Fibroblast of lung (primary cell): ENCODE results near the gene TDRD9. TPM values are rescaled to one million over a fixed set of nuclear protein-coding genes. Genes with fewer than 3 reads are reported as not detected.

Experiments
- DNase-seq, 2 donors: peaks; one replicate each; pipeline versions ENCODE4 v3.0.0 to v3.0.0-alpha.2; 2010; ENCODE audit warnings: low read depth in 2 of 2
- H2AFZ ChIP-seq: 2 replicates; pipeline ENCODE4 v1.5.1; 2012; ENCODE audit warnings: low read length, control low read depth, inconsistent platforms
- H3K27ac ChIP-seq: 2 replicates; pipeline ENCODE4 v1.5.1; 2011; ENCODE audit warnings: low read length, control low read depth; ENCODE audit not compliant: insufficient read depth
- H3K27me3 ChIP-seq: 2 replicates; pipeline ENCODE4 v1.5.1; 2011; ENCODE audit warnings: mild to moderate bottlenecking, low read length; ENCODE audit not compliant: control insufficient read depth, insufficient read depth
- H3K36me3 ChIP-seq: 2 replicates; pipeline ENCODE4 v1.5.1; 2011; ENCODE audit warnings: low read length; ENCODE audit not compliant: control insufficient read depth, insufficient read depth
- H3K4me1 ChIP-seq: 2 replicates; pipeline ENCODE4 v1.5.1; 2011; ENCODE audit warnings: low read length; ENCODE audit not compliant: control insufficient read depth, insufficient read depth; ENCODE audit errors: extremely low read depth
- H3K4me2 ChIP-seq: 2 replicates; pipeline ENCODE4 v1.5.1; 2011; ENCODE audit warnings: low read length, control low read depth; ENCODE audit not compliant: insufficient read depth; ENCODE audit errors: extremely low read depth
- H3K4me3 ChIP-seq, 4 experiments: fragments of 200-600 bp in 1 of 4; sonication (generic) in 1 of 4; replicated peaks in 1 of 4; 2 replicates each; pipeline ENCODE4 v1.5.1; 2011 to 2016; ENCODE audit warnings: low read length in 4 of 4, low read depth in 3 of 4, mild to moderate bottlenecking in 3 of 4, control low read depth in 2 of 4, inconsistent platforms in 1 of 4, mixed read lengths in 1 of 4; ENCODE audit not compliant: insufficient read depth in 1 of 4; ENCODE audit errors: control extremely low read depth in 1 of 4
- H3K79me2 ChIP-seq: 2 replicates; pipeline ENCODE4 v1.5.1; 2012; ENCODE audit warnings: mild to moderate bottlenecking, low read length, inconsistent platforms; ENCODE audit not compliant: control insufficient read depth, insufficient read depth
- H3K9ac ChIP-seq: 2 replicates; pipeline ENCODE4 v1.5.1; 2011; ENCODE audit warnings: mild to moderate bottlenecking, low read length, control low read depth; ENCODE audit not compliant: insufficient read depth
- H3K9me3 ChIP-seq: 2 replicates; pipeline ENCODE4 v1.5.1; 2012; ENCODE audit warnings: low read depth, low read length; ENCODE audit not compliant: control insufficient read depth, insufficient read depth
- H4K20me1 ChIP-seq: 2 replicates; pipeline ENCODE4 v1.5.1; 2011; ENCODE audit warnings: low read length; ENCODE audit not compliant: control insufficient read depth, insufficient read depth; ENCODE audit errors: extremely low read depth
- EZH2 ChIP-seq: IDR thresholded peaks from 2 replicates; pipeline ENCODE4 v1.5.1; 2012; ENCODE audit warnings: low read length, control low read depth, mild to moderate bottlenecking; ENCODE audit errors: missing control alignments
- polyA plus RNA-seq, 2 donors: library from polyadenylated mRNA; depleted of rRNA in 1 of 2; stranded (reverse) in 1 of 2; unstranded in 1 of 2; fragments of >200 nt; gene quantifications; 2 replicates each; pipeline ENCODE4 v1.2.1, GENCODE V29; 2011 to 2012; ENCODE audit warnings: missing spikeins in 1 of 2
- total RNA-seq: library from RNA; depleted of rRNA; stranded (reverse); fragments of >200 nt; gene quantifications from 2 replicates; pipeline ENCODE4 v1.2.1, GENCODE V29; 2014
- TF ChIP-seq, protein P1 (sequence below), 2 donors: IDR thresholded peaks in 1 of 2; conservative IDR thresholded peaks in 1 of 2; 1 replicate in 1 of 2; 2 replicates in 1 of 2; pipeline ENCODE4 v1.5.1; 2011 to 2012; ENCODE audit warnings: low read length in 2 of 2, control low read depth in 1 of 2, inconsistent platforms in 1 of 2, low read depth in 1 of 2, mild to moderate bottlenecking in 1 of 2

TDRD9 gene
- total and polyA plus RNA-seq, 2 donors (not counting 1 experiment from before 2014, with no cell fraction given), result 0.28 to 0.50 TPM

DNA sequence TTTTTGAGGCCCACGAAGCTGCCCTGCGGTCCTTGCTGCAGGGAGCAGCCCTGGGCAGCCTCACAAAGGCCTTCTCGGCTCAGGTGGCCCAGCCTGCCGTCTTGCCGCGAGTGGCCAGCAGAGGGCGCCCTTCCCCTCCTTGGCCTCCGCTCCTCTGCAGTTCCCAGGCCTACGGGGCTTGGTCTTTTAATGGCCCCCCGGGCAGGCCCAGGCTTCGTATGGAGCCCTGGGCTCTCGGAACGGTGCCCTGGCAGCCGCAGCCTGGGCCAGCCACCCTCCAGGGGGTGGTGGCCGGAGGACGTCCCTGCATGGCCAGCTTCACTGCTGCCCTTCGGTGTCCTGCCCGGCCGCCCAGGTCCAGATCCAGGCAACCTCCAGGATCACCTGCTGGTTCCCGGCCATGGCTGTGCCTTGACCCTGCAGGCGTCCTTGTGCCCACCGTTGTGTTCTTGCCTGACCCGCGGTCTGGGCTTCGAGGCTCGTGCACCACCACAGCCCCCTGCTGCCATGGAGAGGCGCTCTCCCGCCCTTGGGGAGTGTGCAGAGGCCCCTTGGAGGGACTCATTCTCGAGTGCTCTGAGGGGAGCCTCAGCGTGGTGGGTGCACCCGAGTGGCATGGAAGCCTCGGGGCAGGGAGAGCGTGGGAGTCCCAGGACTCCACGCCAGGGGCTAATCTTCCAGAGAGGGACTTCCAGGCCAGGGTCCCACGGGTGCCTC lies 166.6 kb downstream of the TDRD9 start:
- no peak for TF ChIP-seq EZH2
- TF ChIP-seq, protein P1, sequence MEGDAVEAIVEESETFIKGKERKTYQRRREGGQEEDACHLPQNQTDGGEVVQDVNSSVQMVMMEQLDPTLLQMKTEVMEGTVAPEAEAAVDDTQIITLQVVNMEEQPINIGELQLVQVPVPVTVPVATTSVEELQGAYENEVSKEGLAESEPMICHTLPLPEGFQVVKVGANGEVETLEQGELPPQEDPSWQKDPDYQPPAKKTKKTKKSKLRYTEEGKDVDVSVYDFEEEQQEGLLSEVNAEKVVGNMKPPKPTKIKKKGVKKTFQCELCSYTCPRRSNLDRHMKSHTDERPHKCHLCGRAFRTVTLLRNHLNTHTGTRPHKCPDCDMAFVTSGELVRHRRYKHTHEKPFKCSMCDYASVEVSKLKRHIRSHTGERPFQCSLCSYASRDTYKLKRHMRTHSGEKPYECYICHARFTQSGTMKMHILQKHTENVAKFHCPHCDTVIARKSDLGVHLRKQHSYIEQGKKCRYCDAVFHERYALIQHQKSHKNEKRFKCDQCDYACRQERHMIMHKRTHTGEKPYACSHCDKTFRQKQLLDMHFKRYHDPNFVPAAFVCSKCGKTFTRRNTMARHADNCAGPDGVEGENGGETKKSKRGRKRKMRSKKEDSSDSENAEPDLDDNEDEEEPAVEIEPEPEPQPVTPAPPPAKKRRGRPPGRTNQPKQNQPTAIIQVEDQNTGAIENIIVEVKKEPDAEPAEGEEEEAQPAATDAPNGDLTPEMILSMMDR (conservative IDR thresholded peaks at IDR 0.05 in 1 of 2, IDR thresholded peaks at IDR 0.05 in 1 of 2; ENCODE audit: low read depth in 1 of 2, low read length in 2 of 2), result peak; percentile 48 to 79
- Histone ChIP-seq H3K9me3 (no peaks in the 10 kb centered on the region), H3K4me3 (no peak overlapping the region), H3K27ac (no peak overlapping the region), H3K36me3 (no peaks in the 10 kb centered on the region), H2AFZ (no peak overlapping the region), H3K27me3 (no peaks in the 10 kb centered on the region), H3K4me1 (no peaks in the 10 kb centered on the region), H3K4me2 (no peak overlapping the region), H4K20me1 (no peaks in the 10 kb centered on the region), H3K79me2 (no peaks in the 10 kb centered on the region), H3K9ac (no peak overlapping the region)
- peak; percentile 7 to 25 for DNase-seq

DNA sequence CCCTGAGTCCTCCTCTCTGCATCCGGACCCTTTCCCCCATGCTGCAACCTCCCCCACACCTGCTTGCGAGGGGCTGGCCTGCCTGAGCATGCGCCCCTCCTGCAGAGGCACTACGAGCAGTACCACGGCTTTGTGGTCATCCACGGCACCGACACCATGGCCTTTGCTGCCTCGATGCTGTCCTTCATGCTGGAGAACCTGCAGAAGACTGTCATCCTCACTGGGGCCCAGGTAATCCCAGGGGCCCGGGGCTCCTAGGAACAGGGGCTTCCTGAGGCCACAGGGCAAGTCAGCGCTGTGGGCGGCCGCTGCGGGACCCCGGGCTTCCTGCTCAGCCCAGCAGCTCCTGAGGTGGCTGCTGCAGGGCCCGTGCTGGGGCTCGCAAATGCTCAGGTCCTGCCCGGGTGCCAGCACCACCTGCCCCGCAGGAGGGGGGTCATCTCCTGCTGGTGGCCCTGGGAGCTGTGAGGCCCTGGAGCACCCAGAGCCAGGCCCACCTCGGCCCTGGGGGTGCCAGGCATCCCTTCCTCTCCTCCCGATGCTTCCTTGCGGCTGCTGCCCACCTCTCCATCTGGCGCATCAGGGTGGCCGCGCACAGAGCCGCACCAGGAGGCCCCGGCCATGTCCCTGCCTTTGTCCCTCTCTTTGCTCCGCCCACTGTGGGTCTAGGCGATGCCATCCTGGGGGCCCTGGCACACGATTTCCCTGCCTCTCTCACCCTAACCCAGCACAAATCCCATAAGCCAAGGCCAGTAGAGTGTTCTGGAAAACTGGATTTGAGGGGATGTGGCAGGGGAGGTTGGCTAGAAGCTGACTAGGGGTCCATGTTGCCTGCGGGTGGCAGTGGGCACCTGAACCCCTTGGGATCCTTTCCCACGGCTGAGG lies 167.4 kb downstream of the TDRD9 start:
- no peak overlapping the region for H3K27ac ChIP-seq
- no peak overlapping the region for H3K4me3 ChIP-seq
- no peak overlapping the region for H2AFZ ChIP-seq
- H3K4me1 ChIP-seq, result no peaks in the 10 kb centered on the region
- H3K9ac ChIP-seq, result no peak overlapping the region
- TF ChIP-seq EZH2, result no peak
- TF ChIP-seq, protein P1 (conservative IDR thresholded peaks at IDR 0.05 in 1 of 2, IDR thresholded peaks at IDR 0.05 in 1 of 2; ENCODE audit: low read depth in 1 of 2, low read length in 2 of 2), result no peak
- H4K20me1 ChIP-seq, result no peaks in the 10 kb centered on the region
- no peaks in the 10 kb centered on the region for H3K79me2 ChIP-seq
- no peaks in the 10 kb centered on the region for H3K27me3 ChIP-seq
- no peaks in the 10 kb centered on the region for H3K9me3 ChIP-seq
- DNase-seq, result no peak
- no peaks in the 10 kb centered on the region for H3K36me3 ChIP-seq
- H3K4me2 ChIP-seq, result no peak overlapping the region

DNA sequence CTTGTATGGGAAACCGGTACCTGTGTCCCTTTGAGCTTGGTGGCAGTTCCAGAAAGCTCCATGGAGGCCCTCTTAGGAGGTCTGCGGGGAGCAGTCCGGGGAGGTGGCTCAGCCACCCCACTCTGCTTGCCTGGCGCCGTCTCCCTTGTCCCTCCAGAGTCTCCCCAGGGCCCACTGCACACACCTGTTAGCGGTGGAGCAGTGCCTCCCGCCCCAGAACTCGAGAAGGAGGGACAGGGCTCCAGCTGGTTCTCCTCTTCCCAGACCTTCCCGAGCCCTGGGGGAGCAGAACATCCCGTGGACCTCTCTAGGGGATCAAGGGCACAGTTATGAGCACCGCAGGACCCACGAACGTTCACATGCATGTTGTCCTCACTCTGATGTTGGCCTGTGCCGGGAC lies 168.1 kb downstream of the TDRD9 start:
- no peak for DNase-seq
- no peaks in the 10 kb centered on the region for H3K9me3 ChIP-seq
- H3K4me2 ChIP-seq, result no peak overlapping the region
- H3K4me3 ChIP-seq, result no peak overlapping the region
- no peak overlapping the region for H2AFZ ChIP-seq
- TF ChIP-seq, protein P1 (conservative IDR thresholded peaks at IDR 0.05 in 1 of 2, IDR thresholded peaks at IDR 0.05 in 1 of 2; ENCODE audit: low read depth in 1 of 2, low read length in 2 of 2), result no peak
- H3K9ac ChIP-seq, result no peak overlapping the region
- H3K36me3 ChIP-seq, result no peaks in the 10 kb centered on the region
- H3K27ac ChIP-seq, result no peak overlapping the region
- H4K20me1 ChIP-seq, result no peaks in the 10 kb centered on the region
- no peaks in the 10 kb centered on the region for H3K27me3 ChIP-seq
- no peaks in the 10 kb centered on the region for H3K4me1 ChIP-seq
- H3K79me2 ChIP-seq, result no peaks in the 10 kb centered on the region
